ENCODE data around the gene NME7. TPM values are rescaled to one million over a fixed set of nuclear protein-coding genes. Genes with fewer than 3 reads are reported as not detected.
A peak's percentile ranks its signal among the peaks of the same experiment; 100 is the strongest.

The NME7 gene
- total RNA-seq, 6 experiments from 2014 or later: 2.0 to 6.5 (median 5.3) TPM

DNA sequence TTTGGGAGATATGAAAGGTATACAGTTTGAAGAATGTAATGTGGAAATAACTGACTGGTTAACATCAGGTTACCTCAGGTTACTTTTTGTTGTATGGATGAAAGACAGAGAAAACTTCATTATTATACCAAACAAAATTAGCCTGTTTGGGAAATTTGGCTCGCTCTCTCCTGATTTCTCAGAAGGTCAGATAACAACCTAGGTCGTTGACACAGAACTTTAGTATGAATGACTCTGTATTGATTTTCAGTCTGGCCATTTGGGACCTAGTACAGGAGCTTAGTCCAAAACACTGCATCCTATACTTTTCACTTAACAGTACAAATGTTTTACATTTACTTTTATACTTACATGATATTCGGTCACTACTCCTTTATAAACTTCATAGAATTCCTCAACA, 132.8 kb downstream of the NME7 start:
- TF ChIP-seq, protein P1, sequence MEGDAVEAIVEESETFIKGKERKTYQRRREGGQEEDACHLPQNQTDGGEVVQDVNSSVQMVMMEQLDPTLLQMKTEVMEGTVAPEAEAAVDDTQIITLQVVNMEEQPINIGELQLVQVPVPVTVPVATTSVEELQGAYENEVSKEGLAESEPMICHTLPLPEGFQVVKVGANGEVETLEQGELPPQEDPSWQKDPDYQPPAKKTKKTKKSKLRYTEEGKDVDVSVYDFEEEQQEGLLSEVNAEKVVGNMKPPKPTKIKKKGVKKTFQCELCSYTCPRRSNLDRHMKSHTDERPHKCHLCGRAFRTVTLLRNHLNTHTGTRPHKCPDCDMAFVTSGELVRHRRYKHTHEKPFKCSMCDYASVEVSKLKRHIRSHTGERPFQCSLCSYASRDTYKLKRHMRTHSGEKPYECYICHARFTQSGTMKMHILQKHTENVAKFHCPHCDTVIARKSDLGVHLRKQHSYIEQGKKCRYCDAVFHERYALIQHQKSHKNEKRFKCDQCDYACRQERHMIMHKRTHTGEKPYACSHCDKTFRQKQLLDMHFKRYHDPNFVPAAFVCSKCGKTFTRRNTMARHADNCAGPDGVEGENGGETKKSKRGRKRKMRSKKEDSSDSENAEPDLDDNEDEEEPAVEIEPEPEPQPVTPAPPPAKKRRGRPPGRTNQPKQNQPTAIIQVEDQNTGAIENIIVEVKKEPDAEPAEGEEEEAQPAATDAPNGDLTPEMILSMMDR (IDR thresholded peaks at IDR 0.05): no peak
- no peak for TF ChIP-seq POLR2A (IDR thresholded peaks at IDR 0.05)
- no peaks in the 10 kb centered on the region for H3K27me3 ChIP-seq
- H3K4me3 ChIP-seq: no peak overlapping the region
- no peaks in the 10 kb centered on the region for H3K9me3 ChIP-seq
- no peaks in the 10 kb centered on the region for H3K36me3 ChIP-seq
- no peak for DNase-seq
- H3K4me1 ChIP-seq: peaks cover 0 to 32% (median 4%) of the 10 kb centered on the region in 4 donors
- 21% methylated on average over 3 of the region's 3 CpGs for WGBS (ENCODE audit: insufficient coverage, low coverage, low lambda C conversion rate, missing lambda C conversion rate)
- peak overlapping the region in 2 of 3 donors; percentile 24 to 30 for H3K27ac ChIP-seq
- peak; percentile 78 to 95 (median 88) for ATAC-seq
- intact Hi-C loops (cut with DNase I): no loop called here

GRCh38 chr1:169217636-169218035, 150.0 kb downstream of the NME7 start:
- Histone ChIP-seq H3K27ac (no peak overlapping the region), H3K36me3 (no peaks in the 10 kb centered on the region), H3K27me3 (no peaks in the 10 kb centered on the region), H3K4me3 (no peak overlapping the region), H3K4me1 (no peaks in the 10 kb centered on the region), H3K9me3 (no peaks in the 10 kb centered on the region)
- 61% methylated on average over 3 of the region's 3 CpGs for WGBS (ENCODE audit: insufficient coverage, low coverage, low lambda C conversion rate, missing lambda C conversion rate)
- ATAC-seq: no peak
- TF ChIP-seq, protein P1 (IDR thresholded peaks at IDR 0.05): no peak
- no peak for TF ChIP-seq POLR2A (IDR thresholded peaks at IDR 0.05)
- intact Hi-C loops (cut with DNase I): no loop called here
- no peak for DNase-seq

GRCh38 chr1:169214598-169214997, 153.0 kb downstream of the NME7 start:
- no peak for ATAC-seq

DNA sequence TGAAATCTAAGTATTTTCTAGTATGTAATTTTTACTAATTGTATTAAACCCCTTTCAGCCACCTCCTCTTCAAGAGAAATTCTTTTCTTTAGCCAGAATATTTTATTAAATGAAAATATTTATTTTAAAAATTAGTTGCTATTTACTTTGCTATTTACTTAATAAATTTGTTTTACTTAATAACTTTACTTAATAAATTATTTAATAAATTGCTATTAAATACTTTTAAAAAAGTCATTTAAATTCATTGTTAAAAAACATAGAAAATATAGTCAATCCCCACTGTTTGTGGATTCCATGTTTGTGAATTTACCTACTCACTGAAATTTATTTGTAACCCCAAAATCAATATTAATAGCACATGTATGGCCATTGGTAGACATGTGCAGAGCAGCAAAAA, 155.5 kb downstream of the NME7 start:
- Histone ChIP-seq H3K4me3 (no peak overlapping the region), H3K27ac (no peak overlapping the region), H3K4me1 (no peaks in the 10 kb centered on the region), H3K9me3 (no peaks in the 10 kb centered on the region), H3K27me3 (no peaks in the 10 kb centered on the region), H3K36me3 (no peaks in the 10 kb centered on the region)
- DNase-seq (no peak), ATAC-seq (no peak)
- TF ChIP-seq POLR2A (IDR thresholded peaks at IDR 0.05): no peak
- intact Hi-C loops (cut with DNase I): no loop called here

More at GRCh38 chr1:169214598-169214997, 153.0 kb downstream of the NME7 start:
- Histone ChIP-seq H3K4me1 (no peaks in the 10 kb centered on the region), H3K4me3 (no peak overlapping the region), H3K36me3 (no peaks in the 10 kb centered on the region), H3K27ac (no peak overlapping the region), H3K27me3 (no peaks in the 10 kb centered on the region), H3K9me3 (no peaks in the 10 kb centered on the region)
- intact Hi-C loops (cut with DNase I): no loop called here
- 92% methylated on average over 2 of the region's 4 CpGs for WGBS (ENCODE audit: insufficient coverage, low coverage, low lambda C conversion rate, missing lambda C conversion rate)
- TF ChIP-seq, protein P1 (IDR thresholded peaks at IDR 0.05): no peak
- no peak for TF ChIP-seq POLR2A (IDR thresholded peaks at IDR 0.05)
- DNase-seq: no peak

GRCh38 chr1:169207797-169208520, 159.6 kb downstream of the NME7 start:
- DNase-seq (no peak), ATAC-seq (no peak)
- Histone ChIP-seq H3K36me3 (no peaks in the 10 kb centered on the region), H3K27ac (no peak overlapping the region), H3K4me1 (no peaks in the 10 kb centered on the region), H3K27me3 (no peaks in the 10 kb centered on the region), H3K9me3 (no peaks in the 10 kb centered on the region), H3K4me3 (no peak overlapping the region)
- intact Hi-C loops (cut with DNase I): no loop called here
- WGBS (ENCODE audit: insufficient coverage, low coverage, low lambda C conversion rate, missing lambda C conversion rate): 100% methylated on average over 1 of the region's 1 CpG
- no peak for TF ChIP-seq POLR2A (IDR thresholded peaks at IDR 0.05)
- TF ChIP-seq, protein P1 (IDR thresholded peaks at IDR 0.05): no peak
